HG03521 (cell line): ENCODE measurements around the gene TMC8.
"Not testable (repeated sequence)": the region's sequence is repeated elsewhere in the genome, so short reads cannot be mapped to it uniquely, and the experiment has no call there.

ENCODE experiments used
- ATAC-seq: cut with Tn5 transposase; IDR thresholded peaks from one replicate; pipeline ENCODE4 v1.9.1; 2021; ENCODE audit warnings: mild to moderate bottlenecking, moderate library complexity; ENCODE audit not compliant: unreplicated experiment

TMC8 gene, protein sequence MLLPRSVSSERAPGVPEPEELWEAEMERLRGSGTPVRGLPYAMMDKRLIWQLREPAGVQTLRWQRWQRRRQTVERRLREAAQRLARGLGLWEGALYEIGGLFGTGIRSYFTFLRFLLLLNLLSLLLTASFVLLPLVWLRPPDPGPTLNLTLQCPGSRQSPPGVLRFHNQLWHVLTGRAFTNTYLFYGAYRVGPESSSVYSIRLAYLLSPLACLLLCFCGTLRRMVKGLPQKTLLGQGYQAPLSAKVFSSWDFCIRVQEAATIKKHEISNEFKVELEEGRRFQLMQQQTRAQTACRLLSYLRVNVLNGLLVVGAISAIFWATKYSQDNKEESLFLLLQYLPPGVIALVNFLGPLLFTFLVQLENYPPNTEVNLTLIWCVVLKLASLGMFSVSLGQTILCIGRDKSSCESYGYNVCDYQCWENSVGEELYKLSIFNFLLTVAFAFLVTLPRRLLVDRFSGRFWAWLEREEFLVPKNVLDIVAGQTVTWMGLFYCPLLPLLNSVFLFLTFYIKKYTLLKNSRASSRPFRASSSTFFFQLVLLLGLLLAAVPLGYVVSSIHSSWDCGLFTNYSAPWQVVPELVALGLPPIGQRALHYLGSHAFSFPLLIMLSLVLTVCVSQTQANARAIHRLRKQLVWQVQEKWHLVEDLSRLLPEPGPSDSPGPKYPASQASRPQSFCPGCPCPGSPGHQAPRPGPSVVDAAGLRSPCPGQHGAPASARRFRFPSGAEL

DNA sequence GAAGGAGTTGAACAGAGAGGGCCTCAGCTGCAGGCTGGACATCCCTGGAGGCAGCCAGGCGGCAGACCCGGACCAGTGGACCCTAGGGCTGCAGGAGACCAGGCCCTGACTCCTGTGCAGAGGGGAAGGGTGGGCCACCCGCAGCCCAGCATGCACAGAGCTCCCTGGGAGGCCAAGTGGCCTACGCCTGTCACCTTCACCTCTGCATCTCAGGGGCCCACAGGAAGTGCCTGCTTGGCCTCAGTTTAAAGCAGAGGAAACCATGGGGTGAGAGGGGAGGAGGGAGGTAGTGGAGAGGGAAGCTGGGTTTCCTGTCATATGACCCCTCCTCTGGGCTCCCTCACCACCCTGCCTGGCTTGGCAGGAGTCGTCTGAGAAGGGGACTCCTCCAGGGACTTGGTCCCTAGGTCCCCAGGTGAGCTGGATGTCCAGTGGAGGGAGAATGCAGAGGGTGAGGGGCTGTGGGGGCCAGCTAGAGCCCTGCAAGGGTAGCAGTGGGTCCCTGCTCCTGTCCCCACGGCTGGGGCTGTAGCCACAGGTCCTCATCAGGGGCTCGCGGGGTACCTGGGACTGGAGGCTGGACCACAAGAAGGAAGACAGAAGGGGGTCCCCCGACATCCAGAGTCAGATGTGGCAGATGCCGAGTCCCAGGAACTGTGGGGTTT, at the start of gene TMC8:
TSS of gene TMC8 (plus strand) at position 335 of the 665 bp plus-strand sequence. CDS start 818 bp downstream, outside the sequence.
- ATAC-seq = no peak

DNA sequence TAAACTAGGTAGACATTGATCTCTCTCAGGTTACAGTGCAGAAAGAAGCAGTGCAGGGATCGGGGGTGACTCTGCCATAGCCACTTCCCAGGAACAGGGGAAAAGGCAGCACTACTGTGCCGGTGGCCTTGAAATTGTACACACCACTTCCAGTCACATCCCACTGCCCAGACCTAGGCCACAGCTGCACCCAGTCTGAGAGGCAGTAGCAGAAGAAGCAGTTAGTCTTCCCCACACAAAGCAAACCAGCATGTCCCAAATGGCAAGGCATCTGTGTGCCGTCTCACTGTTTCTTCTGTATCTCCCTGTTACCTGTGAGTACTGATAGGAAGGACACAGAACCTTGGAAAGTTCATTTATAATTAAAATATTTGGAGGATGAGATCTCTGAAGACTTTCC, 49.0 kb upstream of the TMC8 start:
- no peak for ATAC-seq

DNA sequence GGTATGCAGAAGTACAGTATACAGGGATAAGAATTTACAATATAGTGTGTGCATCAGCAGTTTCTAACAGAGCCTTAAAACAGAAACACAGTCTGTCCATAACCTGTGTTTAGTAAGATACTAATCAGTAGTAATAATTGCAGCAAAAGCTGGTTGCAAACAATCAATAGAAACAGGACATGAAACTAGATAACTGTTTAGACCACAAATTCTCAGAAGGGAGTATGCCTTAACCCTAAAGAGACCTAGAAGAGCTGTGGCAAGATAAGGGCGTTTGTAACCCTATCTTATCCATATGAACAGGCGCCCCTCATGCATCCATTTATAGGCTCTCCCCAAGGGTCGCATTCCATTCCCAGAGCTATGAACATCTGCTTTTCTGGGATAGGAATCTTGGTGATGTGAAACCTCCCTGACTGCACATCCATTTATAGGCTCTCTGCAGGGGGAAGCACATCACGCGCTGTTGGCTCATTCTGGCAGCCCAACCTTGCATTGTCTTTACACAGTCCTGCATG, 48.2 kb upstream of the TMC8 start:
- ATAC-seq = not testable (repeated sequence)

DNA sequence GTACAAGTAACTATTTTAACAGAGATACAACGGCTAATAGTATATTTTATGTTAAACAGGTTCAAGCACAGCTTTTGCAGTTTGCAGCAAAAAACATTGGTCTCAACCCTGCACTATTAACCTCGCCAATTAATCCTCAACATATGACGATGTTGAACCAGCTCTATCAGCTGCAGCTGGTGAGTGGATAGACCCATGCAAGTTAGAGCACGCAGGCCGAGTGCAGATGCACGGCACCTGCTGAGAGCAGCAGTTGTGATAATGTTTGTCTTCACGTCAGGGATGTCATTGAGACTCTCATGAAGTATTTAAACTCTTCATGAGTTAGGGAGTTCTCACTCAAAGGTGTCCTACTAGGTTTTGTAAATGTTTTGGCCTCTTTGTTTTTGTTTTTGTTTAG, 47.6 kb upstream of the TMC8 start:
- ATAC-seq = no peak

DNA sequence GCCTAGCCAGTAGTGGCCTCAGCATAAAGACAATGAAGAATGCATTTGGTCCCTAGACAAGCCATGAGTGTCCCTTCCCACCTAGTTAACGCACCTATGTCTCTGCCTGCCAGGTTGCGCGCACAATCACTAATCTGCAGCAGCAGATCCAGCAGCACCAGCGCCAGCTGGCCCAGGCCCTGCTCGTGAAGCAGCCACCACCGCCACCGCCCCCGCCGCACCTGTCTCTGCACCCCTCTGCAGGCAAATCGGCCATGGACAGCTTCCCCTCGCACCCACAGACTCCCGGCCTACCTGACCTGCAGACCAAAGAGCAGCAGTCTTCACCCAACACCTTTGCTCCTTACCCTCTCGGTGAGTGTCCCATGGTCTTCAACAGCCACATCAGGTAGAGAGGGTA, 43.8 kb upstream of the TMC8 start:
- ATAC-seq = no peak

DNA sequence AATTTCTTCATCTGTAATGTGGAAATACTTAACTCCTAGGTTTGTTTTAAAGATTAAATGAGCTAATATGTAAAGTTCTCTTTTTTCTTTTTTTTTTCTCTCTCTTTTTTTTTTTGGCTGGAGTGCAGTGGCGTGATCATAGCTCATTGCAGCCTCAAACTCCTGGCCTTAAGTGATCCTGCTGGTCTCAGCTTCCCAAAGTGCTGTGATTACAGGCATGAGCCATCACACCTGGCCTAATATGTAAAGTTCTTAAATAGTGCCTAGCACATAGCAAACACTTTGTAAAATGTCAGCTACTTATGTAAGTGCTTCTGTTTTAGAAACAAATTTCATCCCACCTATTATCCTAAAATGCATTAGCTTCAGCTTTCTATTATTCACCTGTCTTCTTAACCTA, 42.0 kb upstream of the TMC8 start:
- no peak for ATAC-seq

DNA sequence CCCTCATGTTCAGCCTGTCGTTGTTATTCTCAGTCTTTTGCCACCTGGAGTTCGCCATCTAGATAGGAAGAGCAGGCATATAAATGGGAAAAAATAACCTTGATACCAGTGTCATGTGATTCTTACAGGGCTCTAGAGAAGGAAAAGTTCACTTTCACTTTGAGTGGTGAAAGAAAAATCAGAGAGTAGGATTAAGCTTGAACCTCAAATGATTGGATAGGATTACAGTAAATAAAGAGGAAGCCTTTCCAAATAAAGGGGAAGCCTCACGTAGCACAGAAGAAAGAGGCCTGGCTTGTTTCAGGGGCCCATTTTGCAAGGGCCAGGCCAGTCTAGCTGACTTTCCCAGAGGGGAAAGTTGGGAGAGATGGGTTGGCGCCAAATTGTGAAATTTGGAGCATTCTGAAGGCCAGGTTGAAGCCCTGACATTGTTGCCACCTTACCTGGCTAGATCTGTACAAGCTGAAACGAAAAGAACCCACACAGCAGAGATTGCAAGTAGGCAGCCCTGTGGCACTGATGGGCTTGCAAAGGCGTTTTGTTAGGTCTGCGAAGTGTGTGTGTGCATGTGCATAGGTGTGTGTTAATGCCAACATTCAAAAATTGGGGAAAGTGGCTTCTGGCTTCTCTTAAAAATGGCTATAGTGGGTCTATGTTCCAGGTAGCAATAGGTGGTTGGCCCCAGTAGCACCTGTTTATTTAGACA, 40.8 kb upstream of the TMC8 start:
- ATAC-seq = no peak

DNA sequence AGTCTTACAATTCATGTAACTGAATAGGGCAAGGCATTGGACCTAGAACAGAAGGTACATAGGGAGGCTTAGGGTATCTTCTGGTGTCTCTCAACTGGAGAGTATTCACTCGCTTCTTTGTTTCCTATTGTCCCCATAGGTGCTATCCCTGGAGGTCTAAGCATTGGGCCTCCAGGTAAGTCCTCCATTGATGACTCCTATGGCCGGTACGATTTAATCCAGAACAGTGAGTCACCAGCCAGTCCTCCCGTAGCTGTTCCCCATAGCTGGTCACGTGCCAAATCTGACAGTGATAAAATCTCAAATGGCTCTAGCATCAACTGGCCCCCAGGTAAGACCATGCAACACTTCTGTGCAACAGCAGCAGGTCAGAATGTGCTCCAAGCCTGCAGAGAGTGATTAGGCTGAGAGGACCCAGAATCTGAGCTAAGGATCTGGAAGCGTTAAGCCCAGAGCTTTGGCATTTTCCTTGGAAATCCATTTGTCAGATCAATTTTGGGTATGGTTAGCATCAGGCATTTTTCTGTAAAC, 37.7 kb upstream of the TMC8 start:
- no peak for ATAC-seq

DNA sequence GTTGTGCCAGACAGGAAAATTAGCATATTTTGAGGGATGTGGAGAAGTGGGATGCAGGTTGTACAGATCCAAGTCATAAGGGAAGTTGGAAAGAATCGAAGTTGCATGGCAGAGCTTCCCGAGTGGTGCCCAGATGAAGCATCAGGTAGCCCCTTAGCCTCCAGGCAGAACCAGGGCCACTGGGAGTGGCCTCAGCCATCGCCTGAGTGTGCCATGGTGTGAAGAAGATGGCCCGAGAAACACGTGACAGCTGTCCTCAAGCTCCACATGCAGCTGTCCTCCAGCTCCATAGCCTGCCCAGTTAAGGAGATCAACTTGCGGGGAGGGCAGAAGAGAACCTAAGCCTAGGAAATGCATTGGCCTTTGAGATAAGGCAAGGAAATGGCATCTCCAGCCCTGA, 35.5 kb upstream of the TMC8 start:
- ATAC-seq = no peak

DNA sequence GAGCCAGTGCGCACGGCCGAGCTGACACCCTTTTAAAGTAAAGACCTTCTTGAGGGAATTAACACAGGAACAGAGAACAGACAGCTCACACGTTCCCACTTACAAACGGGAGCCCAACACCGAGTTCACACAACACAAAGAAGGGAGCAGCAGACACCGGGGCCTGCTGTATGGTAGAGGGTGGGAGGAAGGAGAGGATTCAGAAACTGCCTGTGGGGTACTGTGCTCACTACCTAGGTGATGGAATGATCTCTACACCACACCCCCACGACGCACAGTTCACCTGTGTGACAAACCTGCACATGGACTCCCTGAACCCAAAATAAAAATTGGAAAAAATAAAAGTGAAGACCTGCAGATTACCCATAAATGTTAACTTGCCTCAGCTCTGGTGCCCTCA, 34.5 kb upstream of the TMC8 start:
- ATAC-seq = no peak

DNA sequence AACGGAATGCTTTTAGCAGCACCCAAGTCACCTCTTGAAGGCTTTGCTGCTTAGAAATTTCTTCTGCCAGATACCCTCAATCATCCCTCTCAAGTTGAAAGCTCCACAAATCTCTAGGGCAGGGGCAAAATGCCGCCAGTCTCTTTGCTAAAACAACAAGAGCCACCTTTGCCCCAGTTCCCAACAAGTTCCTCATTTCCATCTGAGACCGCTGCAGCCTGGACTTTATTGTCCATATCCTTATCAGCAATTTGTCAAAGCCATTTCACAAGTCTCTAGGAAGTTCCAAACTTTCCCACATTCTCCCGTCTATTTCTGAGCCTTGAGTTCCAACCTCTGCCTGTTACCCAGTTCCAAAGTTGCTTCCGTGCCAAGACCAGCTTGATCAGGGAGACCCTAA, 29.5 kb upstream of the TMC8 start:
- no peak for ATAC-seq

DNA sequence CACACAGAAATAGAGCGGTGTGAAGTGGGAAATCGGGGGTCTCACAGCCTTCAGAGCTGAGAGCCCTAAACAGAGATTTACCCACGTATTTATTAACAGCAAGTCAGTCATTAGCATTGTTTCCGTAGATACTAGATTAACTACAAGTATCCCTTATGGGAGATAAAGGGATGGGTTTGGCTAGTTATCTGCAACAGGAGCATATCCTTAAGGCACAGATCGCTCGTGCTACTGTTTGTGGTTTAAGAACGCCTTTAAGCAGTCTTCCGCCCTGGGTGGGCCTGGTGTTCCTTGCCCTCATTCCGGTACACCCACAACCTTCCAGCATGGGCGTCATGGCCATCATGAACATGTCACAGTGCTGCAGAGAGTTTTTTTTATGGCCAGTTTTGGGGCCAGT, 29.0 kb upstream of the TMC8 start:
- ATAC-seq = no peak

DNA sequence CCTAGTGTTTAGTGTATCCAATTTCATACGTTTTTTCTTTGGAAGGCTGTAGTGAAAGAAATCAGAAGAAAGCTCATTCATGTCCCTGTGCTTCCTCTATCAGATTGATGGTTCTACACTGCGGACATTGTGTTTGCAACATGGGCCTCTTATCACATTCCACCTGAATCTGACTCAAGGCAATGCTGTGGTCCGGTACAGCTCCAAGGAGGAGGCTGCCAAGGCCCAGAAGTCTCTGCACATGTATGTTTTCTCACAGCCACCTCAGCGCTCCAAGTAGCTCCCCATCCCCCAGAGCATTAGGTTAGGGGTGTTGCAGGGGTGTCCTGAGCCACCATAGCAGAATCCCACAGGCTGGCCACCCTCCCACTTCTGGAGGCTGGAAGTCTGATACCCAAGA, 27.3 kb upstream of the TMC8 start:
- ATAC-seq = no peak

DNA sequence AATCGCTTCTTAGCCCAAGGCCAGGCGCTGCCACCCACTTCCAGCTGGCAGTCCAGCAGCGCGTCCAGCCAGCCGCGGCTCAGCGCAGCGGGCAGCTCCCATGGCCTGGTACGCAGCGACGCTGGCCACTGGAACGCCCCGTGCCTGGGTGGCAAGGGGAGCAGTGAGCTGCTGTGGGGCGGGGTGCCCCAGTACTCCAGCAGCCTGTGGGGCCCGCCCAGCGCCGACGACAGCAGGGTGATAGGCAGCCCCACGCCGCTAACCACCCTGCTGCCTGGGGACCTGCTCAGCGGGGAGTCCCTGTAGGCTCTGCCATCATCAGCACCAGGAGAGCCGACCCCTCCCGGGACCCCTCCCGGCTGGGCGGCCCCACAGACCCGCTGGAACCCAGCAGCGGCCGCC, 26.0 kb upstream of the TMC8 start:
- ATAC-seq = no peak

DNA sequence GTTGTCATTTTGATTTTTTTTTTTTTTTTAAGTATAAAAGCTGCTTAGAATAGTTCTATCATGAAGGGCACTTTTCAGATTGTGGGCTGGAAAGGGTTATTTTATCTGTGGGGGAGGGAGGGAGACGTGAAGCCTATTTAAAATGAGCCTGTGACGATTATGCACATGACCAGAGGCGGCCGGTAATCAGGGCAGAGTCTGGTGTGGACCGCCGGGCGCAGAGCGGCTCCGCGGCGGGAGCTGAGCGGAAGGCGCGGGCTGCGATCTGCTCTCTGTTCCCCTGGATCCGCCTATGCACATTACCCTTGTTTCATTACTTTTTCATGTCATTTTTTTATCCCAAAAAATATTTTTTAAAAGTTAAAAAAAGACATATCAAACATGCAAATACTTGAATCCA, 25.5 kb upstream of the TMC8 start:
- no peak for ATAC-seq

DNA sequence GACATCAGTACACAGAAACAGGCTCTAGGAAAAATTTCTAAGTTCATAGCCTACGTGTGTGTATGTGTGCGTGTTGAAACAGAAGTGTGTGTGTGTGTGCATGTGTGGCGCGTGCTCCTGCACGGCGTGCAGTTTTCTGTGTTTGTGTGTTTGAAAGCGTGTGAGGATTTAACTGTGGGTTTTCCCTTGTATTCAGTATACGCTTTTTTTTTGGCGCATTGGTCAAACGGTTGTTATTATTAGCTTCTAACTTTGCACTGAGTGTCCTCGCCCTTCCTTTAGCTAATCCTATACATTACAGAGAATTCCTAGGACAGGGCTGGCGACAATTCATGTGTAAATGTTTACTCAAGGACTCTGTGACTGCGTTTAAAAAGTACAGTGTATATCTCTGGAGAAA, 25.0 kb upstream of the TMC8 start:
- ATAC-seq = no peak

DNA sequence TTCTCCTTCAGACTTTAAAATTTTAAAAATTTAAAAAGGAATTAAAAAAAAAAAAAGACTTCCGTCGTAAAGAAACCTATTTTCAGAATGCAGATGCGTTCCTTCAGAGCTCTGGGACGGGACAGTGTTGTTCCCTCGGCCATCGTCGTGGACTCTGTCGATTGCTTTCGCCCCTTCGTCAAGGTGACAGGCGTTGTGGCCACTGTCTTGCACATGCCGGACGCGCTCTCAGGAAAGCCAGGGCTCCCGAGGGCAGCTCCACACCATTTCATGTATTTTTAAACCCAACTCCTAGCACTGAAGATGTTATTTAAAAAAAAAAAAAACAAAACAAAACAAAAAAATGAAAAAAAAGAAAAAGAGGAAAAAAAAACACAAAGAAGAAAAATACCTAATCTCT, 24.4 kb upstream of the TMC8 start:
- ATAC-seq = no peak

DNA sequence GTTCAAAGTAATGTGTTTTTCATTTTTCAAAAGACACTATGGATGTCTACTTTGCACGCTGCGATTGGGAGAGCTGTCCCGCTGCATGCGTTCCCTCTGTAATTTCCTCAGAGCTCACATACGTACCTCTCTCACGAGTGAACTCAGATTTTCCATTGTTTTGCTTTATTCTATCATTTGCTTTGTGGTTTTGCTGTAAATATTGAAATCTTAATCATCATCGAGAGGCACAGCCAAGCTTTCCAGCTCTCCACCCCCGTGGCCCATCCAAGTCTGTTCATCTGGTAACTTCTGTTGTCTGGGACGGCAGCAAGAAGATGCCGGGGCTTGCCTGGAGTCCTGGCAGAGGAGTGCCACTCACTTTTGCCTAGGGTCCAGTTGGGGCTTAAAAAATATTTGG, 23.1 kb upstream of the TMC8 start:
- no peak for ATAC-seq

DNA sequence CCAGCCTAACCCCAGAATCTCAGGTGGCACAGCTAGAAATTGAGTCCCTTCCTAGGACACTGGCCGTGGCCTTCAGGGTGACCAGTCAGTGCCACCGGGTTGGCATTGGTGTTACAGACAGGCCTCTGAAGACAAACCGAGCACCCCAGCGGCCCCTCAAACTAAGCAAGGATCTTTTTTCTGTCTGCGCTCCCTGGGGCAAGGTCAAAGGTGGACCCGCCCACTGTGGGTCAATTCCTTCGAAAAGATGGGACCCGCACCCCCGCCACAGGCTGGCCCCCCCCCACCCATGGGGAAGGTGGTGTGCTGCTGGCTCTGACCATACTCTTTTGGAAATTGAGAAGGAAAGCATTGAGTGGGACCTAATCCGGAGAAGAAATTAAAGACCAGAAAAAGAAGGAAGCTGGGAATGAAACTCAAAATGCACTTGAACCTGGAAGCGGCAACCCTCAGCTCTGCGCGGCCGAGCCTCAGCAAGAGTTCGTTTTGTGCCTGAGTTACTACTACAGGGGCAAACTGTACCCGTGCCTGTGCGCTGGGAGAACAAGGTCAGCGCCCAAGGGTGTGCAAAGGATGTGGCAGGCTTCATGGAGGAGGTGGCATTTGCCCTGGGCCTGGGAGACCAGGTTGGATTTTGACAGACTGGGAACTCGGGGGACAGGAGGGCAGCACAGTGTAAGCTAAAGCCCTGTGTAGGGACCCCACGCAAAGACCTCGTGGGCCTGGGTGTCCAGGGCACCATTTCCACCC, 22.4 kb upstream of the TMC8 start:
- no peak for ATAC-seq
